Embryonic facial prominence (tissue), 1 donor: Measurements from ENCODE around the gene GNA15.
"Not testable (repeated sequence)": the region's sequence is repeated elsewhere in the genome, so short reads cannot be mapped to it uniquely, and the experiment has no call there.

Source experiments
- DNase-seq: peaks from one replicate; pipeline ENCODE4 v3.0.0-alpha.2; 2016; ENCODE audit errors: extremely low spot score

Gene GNA15

GRCh38 chr19:3149526-3150505 lies 14.0 kb downstream of the GNA15 start:
- DNase-seq = no peak

GRCh38 chr19:3150739-3151329 lies 15.0 kb downstream of the GNA15 start:
- no peak for DNase-seq

GRCh38 chr19:3151563-3152418 lies 16.0 kb downstream of the GNA15 start:
- no peak for DNase-seq

- DNase-seq = no peak
Observed at GRCh38 chr19:3152419-3152780, 16.6 kb downstream of the GNA15 start.

GRCh38 chr19:3153286-3154230 lies 17.7 kb downstream of the GNA15 start:
- DNase-seq = no peak

- DNase-seq = not testable (repeated sequence)
Observed at GRCh38 chr19:3154447-3154846, 18.6 kb downstream of the GNA15 start.

GRCh38 chr19:3154957-3155736 lies 19.3 kb downstream of the GNA15 start:
- no peak for DNase-seq

- no peak for DNase-seq
Observed at GRCh38 chr19:3157096-3157845, 21.4 kb downstream of the GNA15 start.

- no peak for DNase-seq
Observed at GRCh38 chr19:3159565-3159964, 23.7 kb downstream of the GNA15 start.

- DNase-seq = no peak
Observed at GRCh38 chr19:3160219-3160618, 24.4 kb downstream of the GNA15 start.

- DNase-seq = no peak
Observed at GRCh38 chr19:3161453-3161852, 25.6 kb downstream of the GNA15 start.

- no peak for DNase-seq
Observed at GRCh38 chr19:3162418-3163229, 26.8 kb downstream of the GNA15 start.

GRCh38 chr19:3163230-3163886 lies 27.5 kb downstream of the GNA15 start:
- DNase-seq = peak; percentile 18

GRCh38 chr19:3163943-3164342 lies 28.1 kb downstream of the GNA15 start:
- DNase-seq = no peak

- no peak for DNase-seq
Observed at GRCh38 chr19:3167533-3168272, 31.9 kb downstream of the GNA15 start.

- DNase-seq = no peak
Observed at GRCh38 chr19:3171894-3172672, 36.2 kb downstream of the GNA15 start.

- DNase-seq = not testable (repeated sequence)
Observed at GRCh38 chr19:3172673-3173000, 36.8 kb downstream of the GNA15 start.
